Lung (tissue), 12 donors: ENCODE results near the gene ADD2. TPM values are rescaled to one million over a fixed set of nuclear protein-coding genes. Genes with fewer than 3 reads are reported as not detected.

ENCODE experiments used
- ATAC-seq: fragments of 200-7000 bp; cut with Tn5 transposase; one replicate; pipeline ENCODE4 v1.9.1; 2020; ENCODE audit warnings: moderate number of reproducible peaks; ENCODE audit not compliant: insufficient read depth, low FRiP score
- DNase-seq, 3 donors: peaks; one replicate each; pipeline ENCODE4 v3.0.0-alpha.2; 2013 to 2017
- H3K27ac ChIP-seq, 2 donors: one replicate each; pipeline ENCODE4 v1.5.1; 2013; ENCODE audit warnings: mild to moderate bottlenecking in 2 of 2, moderate library complexity in 2 of 2, control low read depth in 1 of 2, inconsistent platforms in 1 of 2, low read depth in 1 of 2, low read length in 1 of 2
- H3K27me3 ChIP-seq, 3 donors: one replicate each; pipeline ENCODE4 v1.5.1; 2013; ENCODE audit warnings: low read length in 2 of 3; ENCODE audit not compliant: control insufficient read depth in 3 of 3, insufficient read depth in 3 of 3
- H3K36me3 ChIP-seq, 4 donors: one replicate each; pipeline ENCODE4 v1.5.1; 2013; ENCODE audit warnings: low read length in 4 of 4, mild to moderate bottlenecking in 1 of 4, moderate library complexity in 1 of 4; ENCODE audit not compliant: control insufficient read depth in 4 of 4, insufficient read depth in 4 of 4
- H3K4me1 ChIP-seq, 5 donors: one replicate each; pipeline ENCODE4 v1.5.1; 2013; ENCODE audit warnings: low read length in 5 of 5, mild to moderate bottlenecking in 2 of 5, moderate library complexity in 1 of 5; ENCODE audit not compliant: control insufficient read depth in 5 of 5, insufficient read depth in 5 of 5
- H3K4me3 ChIP-seq: one replicate; pipeline ENCODE4 v1.5.1; 2013; ENCODE audit warnings: mild to moderate bottlenecking, control low read depth, moderate library complexity
- H3K9ac ChIP-seq, 2 donors: one replicate each; pipeline ENCODE4 v1.5.1; 2013; ENCODE audit warnings: low read length in 2 of 2, control low read depth in 1 of 2; ENCODE audit not compliant: insufficient read depth in 1 of 2
- H3K9me3 ChIP-seq, 4 donors: one replicate each; pipeline ENCODE4 v1.5.1; 2013; ENCODE audit warnings: low read length in 3 of 4, mild to moderate bottlenecking in 1 of 4, moderate library complexity in 1 of 4; ENCODE audit not compliant: control insufficient read depth in 4 of 4, insufficient read depth in 3 of 4
- CTCF ChIP-seq: IDR thresholded peaks from 2 replicates; pipeline ENCODE4 v1.5.1; 2012; ENCODE audit warnings: mild to moderate bottlenecking; ENCODE audit errors: control extremely low read depth, extremely low read depth
- WGBS, 2 donors: extraction: QIAGEN DNeasy Blood & Tissue Kit; methylation state at CpG; one replicate each; pipeline ENCODE4 v1.1.7; 2013; 5-methylcytosine and 5-hydroxymethylcytosine counted together
- polyA plus RNA-seq, 2 donors: library from polyadenylated mRNA; stranded (reverse); fragments of 200-250 nt; gene quantifications; one replicate each; pipeline ENCODE4 v1.2.1, GENCODE V29; 2013
- total RNA-seq, 2 donors: library from RNA; depleted of rRNA in 1 of 2; stranded (reverse); fragments of >200 nt in 1 of 2; gene quantifications; one replicate each; pipeline ENCODE4 v1.2.1, GENCODE V29; 2014 to 2021
- donor health status: control.
- donor health status: control.
- donor health status: Bipolar disorder and iron deficiency.
- donor health status: healthy.
- donor health status: DM: yes; HTN: yes; CAD: no.

Gene ADD2
- total and polyA plus RNA-seq, 4 donors, result 0.35 to 5.9 (median 1.8) TPM

GRCh38 chr2:70716131-70716743, 51.8 kb downstream of the ADD2 start:
- TF ChIP-seq CTCF, result no peak
- WGBS, 2 donors, result 77 to 88% methylated on average over 7 of the region's 7 CpGs
- Histone ChIP-seq H3K9ac (no peak overlapping the region), H3K9me3 (peaks cover 0 to 2% (median 0%) of the 10 kb centered on the region in 4 donors), H3K4me3 (no peak overlapping the region), H3K27ac (no peak overlapping the region), H3K4me1 (peaks cover 0 to 4% (median 0%) of the 10 kb centered on the region in 5 donors), H3K27me3 (peaks cover 0 to 3% (median 0%) of the 10 kb centered on the region in 3 donors), H3K36me3 (peaks cover 0 to 6% (median 0%) of the 10 kb centered on the region in 4 donors)
- ATAC-seq (no peak), DNase-seq (no peak)

- Histone ChIP-seq H3K36me3 (peaks cover 0 to 6% (median 0%) of the 10 kb centered on the region in 4 donors), H3K27ac (no peak overlapping the region), H3K4me3 (no peak overlapping the region), H3K27me3 (peaks cover 0 to 3% (median 0%) of the 10 kb centered on the region in 3 donors), H3K9ac (no peak overlapping the region), H3K4me1 (peaks cover 0 to 4% (median 0%) of the 10 kb centered on the region in 5 donors), H3K9me3 (peaks cover 0 to 2% (median 0%) of the 10 kb centered on the region in 4 donors)
- WGBS, 2 donors, result 85 to 96% methylated on average over 7 of the region's 7 CpGs
- DNase-seq (no peak), ATAC-seq (no peak)
- no peak for TF ChIP-seq CTCF
These were observed 52.7 kb downstream of the ADD2 start for GRCh38 chr2:70715071-70715985.

GRCh38 chr2:70714141-70714905, 53.7 kb downstream of the ADD2 start:
- no peak overlapping the region for H3K9ac ChIP-seq
- H3K27me3 ChIP-seq, result peaks cover 0 to 3% (median 0%) of the 10 kb centered on the region in 3 donors
- H3K4me3 ChIP-seq, result no peak overlapping the region
- DNase-seq, result no peak
- WGBS, 2 donors, result 88 to 89% methylated on average over 5 of the region's 5 CpGs
- peaks cover 0 to 4% (median 0%) of the 10 kb centered on the region in 5 donors for H3K4me1 ChIP-seq
- TF ChIP-seq CTCF, result no peak
- H3K9me3 ChIP-seq, result peaks cover 0 to 2% (median 0%) of the 10 kb centered on the region in 4 donors
- peaks cover 0 to 6% (median 0%) of the 10 kb centered on the region in 4 donors for H3K36me3 ChIP-seq
- ATAC-seq, result no peak
- no peak overlapping the region for H3K27ac ChIP-seq
